GM19238 (cell line): ENCODE data around the gene AHCY.

Experiments used
- DNase-seq: peaks from one replicate; pipeline ENCODE4 v3.0.0; 2011; ENCODE audit warnings: low spot score; ENCODE audit not compliant: insufficient read length

The AHCY gene

DNA sequence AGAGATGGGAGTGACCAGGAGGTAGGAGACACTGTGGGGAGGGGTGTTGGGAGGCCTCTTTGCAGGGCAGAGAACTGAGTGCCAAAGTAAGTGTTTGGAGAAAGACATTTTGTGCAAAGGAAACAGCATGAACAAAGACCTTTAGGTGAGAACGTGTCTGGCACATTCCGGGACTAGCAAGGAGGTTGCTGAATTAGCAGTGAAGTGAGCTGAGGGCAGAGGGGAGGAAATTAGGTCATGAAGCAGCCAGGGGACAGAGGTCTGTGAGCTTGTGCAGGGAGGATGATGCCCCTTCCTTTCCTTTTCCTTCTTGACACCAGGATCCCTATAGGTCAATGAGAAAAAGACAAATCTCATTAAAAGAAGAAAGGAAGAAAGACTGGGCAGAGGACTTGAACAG lies 21.4 kb upstream of the AHCY start:
- no peak for DNase-seq

DNA sequence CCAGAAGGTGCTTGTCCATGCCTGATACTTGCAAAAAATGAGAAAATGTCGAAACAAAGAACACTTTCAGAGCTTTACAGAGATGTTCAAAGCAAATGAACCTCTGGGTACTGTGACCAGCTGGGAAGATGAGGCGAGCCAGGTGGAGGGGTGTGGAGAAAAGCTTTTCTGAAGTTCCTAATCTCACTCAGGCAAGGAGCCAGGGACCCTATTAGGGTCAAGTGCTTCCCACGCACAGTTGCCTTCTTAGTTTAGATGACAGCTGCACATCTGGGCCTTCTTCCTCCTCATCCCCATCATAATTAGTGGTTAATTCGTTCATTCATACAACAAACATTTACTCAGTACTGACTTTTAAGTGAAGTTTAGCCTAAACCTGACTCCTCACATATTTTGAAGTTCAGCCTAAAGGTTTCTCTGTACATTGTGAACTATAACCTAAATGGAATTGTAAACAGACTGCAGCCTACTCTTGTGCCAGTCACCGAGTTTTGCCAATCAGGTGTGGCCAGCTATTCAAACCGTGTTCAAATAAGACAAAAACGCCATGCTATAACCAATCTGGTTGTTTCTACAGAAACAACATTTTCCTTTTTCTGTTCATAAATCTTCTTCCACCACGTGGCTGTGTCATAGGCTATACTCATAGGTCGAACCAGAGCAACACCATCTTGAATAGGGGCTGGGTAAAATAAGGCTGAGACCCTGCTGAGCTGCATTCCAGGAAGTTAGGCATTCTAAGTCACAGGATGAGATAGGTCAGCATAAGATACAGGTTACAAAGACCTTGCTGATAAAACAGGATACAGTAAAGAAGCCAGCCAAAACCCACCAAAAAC lies 19.3 kb upstream of the AHCY start:
- DNase-seq, result no peak

GRCh38 chr20:34320861-34321260 lies 17.7 kb upstream of the AHCY start:
- DNase-seq, result no peak

- DNase-seq, result no peak
Measured at GRCh38 chr20:34318609-34319443, 15.7 kb upstream of the AHCY start.

GRCh38 chr20:34316196-34316814 lies 13.2 kb upstream of the AHCY start:
- DNase-seq, result no peak

DNA sequence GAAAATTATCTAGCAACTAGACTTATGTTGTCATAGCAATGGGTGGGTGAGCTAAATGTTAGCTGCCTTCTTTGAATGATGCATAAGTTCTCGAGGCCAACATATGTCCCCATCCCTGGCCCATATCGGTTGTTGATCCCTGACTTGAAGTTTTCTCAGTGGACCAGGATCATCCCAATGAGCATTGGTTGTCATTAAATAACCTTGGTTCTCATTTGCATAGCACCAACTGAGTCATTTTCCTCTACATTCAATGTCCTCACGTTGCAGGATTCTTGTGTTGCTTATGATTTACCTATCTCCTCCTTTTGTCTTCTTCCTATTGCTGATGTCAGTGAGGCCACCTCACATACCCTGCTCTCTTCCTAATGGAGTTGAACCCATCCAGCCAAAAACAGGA lies 12.1 kb upstream of the AHCY start:
- DNase-seq, result no peak

DNA sequence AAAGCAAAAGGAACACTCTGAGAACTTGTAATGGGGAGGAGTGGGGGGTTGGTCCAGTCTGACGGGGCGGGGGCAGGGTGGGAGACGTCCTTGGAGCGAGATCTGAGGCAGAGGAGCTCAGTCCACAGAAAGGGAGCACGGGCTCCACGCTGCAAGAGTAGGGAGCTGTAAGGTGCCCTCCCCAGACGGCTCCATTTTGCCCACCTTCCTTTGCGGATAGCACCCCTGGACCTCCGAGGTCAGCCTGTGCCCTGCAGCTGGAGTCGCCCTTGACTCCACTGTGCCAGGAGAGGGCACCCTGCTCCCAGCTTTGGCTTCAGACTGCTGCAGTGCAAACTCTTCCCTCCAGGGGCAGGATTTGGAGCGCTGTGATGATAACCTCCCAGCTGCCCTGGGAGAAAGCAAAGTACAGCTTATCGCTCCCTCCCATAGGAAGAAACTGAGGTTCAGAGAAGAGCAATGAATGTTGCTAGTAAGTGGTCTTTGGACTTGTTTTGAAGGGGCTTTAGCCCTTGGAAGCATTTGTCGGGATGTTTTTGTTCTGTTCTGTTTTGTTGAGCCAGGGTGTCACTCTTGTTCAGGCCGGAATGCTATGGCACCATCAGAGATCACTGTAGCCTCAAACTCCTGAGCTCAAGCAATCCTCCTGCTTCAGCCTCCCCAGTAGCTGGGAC lies 9.5 kb upstream of the AHCY start:
- peak; percentile 76 for DNase-seq

GRCh38 chr20:34312024-34312460 lies 8.9 kb upstream of the AHCY start:
- no peak for DNase-seq

DNA sequence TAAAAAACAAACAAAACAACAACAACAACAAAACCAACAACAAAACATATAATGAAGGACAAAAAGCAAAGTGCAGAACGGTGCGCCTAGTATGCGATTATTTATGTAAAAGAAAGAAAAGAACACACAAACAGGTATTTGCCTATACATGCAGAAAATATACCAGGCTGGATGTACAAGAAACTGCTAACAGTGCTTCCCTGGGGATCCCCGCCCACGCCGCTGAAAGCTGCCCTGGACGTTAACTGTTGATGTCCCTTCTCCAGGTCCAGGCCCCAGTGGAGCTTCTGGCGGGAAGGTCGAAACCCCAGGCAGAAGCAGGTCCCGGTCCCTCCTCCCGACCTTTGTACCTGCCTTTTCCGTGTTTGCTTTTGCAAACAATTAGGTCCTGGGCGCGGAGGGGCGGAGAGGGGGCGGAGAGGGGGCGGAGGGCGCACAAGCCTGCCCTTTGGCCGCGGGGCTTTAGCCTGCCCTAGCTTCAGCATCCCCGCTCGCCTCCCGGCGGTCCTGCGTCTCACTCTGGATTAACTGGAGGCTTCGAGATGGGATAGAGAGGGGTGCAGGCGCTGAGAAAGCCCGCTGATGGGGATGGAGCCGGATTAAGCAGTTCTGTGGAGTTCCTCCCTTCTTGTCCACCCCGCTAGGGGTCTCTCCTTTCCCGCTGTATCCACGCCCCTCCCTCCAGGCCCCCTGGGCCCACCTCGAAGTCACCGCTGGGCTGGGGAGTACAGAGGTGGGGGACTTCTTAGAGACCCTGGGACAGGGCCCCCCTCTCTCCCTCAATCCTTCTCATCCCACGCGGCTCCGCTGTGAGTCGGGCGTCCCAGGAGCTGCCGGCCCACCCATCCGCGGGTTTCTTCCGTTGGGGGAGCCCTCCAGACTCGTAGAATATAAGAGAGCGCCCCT lies 8.2 kb upstream of the AHCY start:
- no peak for DNase-seq

- DNase-seq, result no peak
Measured at GRCh38 chr20:34310481-34311117, 7.4 kb upstream of the AHCY start.

DNA sequence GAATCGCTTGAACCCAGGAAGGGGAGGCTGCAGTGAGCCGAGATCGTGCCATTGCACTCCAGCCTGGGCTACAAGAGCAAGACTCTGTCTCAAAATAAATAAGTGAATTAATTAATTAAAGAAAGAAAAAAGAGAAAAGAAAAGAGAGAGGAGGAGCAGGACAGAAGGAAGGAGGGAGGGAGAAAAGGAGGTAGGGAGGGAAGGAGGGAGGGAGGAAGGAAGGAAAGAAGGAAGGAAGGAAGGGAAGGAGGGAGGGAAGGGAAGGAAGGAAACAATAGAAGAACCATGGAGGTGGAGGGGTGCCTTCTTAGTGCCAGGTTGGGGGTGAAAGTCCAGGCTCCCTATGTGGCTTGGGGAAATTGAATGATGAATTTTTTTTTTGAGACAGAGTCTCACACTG lies 6.5 kb upstream of the AHCY start:
- DNase-seq, result no peak

DNA sequence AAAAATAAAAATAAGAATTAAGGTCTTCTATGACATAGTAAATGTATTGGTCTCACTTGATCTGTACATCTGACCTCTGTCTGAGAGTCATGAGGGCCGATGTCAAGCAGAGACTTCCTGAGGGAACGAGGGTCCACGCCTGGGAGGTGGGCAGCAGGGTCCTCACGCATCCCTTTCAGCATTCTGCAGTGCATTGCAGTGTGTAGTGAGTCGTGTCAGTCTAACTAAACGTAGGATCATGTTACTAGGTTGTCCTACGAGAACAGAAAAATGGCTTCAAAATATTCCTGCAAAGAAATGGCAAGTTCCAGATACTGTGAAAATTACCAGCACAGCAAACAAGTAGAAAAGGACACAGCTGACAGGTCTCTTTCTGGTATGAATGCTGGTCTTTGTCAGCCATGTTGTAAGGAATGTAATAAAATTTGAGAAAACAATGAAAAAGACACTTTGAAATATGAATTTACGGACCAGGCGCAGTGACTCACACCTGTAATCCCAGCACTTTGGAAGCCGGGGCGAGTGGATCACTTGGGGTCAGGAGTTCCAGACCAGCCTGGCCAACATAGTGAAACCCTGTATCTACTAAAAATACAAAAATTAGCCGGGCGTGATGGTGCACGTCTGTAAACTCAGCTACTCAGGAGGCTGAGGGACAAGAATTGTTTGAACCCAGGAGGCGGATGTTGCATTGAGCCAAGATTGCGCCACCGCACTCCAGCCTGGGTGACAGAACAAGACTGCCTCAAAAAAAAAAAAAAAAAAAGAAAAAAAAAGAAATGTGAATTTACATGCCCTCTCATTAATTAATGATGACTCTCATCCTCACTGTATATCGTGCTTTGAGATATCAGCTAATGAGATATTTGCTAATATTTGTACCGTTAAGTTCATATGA lies 2.4 kb upstream of the AHCY start:
- no peak for DNase-seq

DNA sequence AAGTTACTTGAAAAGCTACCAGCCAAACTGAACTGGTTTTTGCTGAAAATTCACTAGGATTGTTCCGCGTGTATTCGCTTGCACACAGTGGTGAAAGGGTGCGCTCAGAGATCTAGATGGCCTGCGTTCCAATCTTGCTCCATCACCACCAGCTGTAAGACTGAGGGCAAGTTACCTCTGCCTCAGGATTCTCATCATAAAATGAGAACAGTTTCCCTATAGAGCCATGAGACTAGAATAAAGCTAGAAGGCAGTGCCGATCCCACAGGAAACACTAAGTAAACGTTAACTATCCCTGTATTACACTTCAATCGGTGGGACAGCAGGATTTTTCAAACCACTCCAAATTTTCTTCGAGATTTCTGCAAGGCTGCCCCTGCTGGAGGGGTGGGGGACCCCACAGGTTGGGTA lies 838 bp downstream of the AHCY start:
- no peak for DNase-seq

GRCh38 chr20:34301587-34302311 lies 1.4 kb downstream of the AHCY start:
- no peak for DNase-seq

GRCh38 chr20:34300809-34301586 lies 2.2 kb downstream of the AHCY start:
- DNase-seq, result no peak

DNA sequence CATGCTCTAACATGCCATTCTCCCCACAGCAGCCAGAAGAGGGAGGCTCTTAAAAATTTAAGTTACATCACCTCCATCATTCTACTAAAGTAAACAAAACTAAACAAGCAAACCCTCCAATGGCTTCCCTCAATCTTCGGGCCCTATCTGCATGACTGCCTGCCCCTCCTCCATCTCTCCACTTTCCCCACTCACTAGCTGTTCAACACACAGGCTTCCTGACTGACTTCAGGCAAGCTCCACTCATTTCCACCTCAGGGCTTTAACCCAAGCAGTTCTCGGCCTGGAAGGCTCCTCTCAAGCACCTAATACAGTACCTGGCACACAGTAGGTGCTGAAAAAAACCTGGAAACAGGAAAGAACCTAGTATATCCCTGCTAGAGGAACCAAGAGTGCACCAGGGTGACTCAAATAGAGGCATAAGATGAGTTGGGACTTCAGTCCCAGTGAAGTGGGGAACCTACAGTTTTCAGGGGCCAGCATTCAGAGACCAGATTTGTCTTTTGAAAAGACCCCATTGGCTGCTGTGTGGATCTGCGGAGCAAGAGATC lies 2.8 kb downstream of the AHCY start:
- DNase-seq, result no peak

- no peak for DNase-seq
Measured at GRCh38 chr20:34299556-34300255, 3.4 kb downstream of the AHCY start.
